H9 (cell line): Measurements from ENCODE around the gene PUS10. TPM values are rescaled to one million over a fixed set of nuclear protein-coding genes. Genes with fewer than 3 reads are reported as not detected.

Experiments used
- DNase-seq: peaks from one replicate; pipeline ENCODE4 v3.0.0-alpha.2; 2017
- H2AFZ ChIP-seq: one replicate; pipeline ENCODE4 v1.6.1; 2013; ENCODE audit warnings: mild to moderate bottlenecking, low read length, control low read depth, moderate library complexity
- H2AK5ac ChIP-seq: 2 replicates; pipeline ENCODE4 v1.6.1; 2013; ENCODE audit warnings: low read length, control low read depth, mixed read lengths; ENCODE audit not compliant: insufficient read length
- H2BK120ac ChIP-seq: one replicate; pipeline ENCODE4 v1.6.1; 2013; ENCODE audit warnings: low read depth, mild to moderate bottlenecking, low read length, control low read depth, inconsistent platforms; ENCODE audit not compliant: poor library complexity, severe bottlenecking
- H2BK12ac ChIP-seq: 2 replicates; pipeline ENCODE4 v1.6.1; 2013; ENCODE audit warnings: low read length, control low read depth, mixed read lengths, low read depth; ENCODE audit not compliant: insufficient read length
- H2BK15ac ChIP-seq: 2 replicates; pipeline ENCODE4 v1.6.1; 2013; ENCODE audit warnings: low read depth, low read length, control low read depth
- H2BK20ac ChIP-seq: one replicate; pipeline ENCODE4 v1.6.1; 2013; ENCODE audit warnings: low read depth, mild to moderate bottlenecking, low read length, control low read depth, inconsistent platforms; ENCODE audit not compliant: poor library complexity, severe bottlenecking
- H2BK5ac ChIP-seq: 2 replicates; pipeline ENCODE4 v1.6.1; 2013; ENCODE audit warnings: low read length, control low read depth, mixed read lengths; ENCODE audit not compliant: insufficient read length
- H3K14ac ChIP-seq: 2 replicates; pipeline ENCODE4 v1.6.1; 2013; ENCODE audit warnings: low read length, control low read depth; ENCODE audit not compliant: insufficient read depth
- H3K18ac ChIP-seq: 2 replicates; pipeline ENCODE4 v1.6.1; 2013; ENCODE audit warnings: low read depth, mild to moderate bottlenecking, mixed read lengths, low read length, control low read depth; ENCODE audit not compliant: insufficient read length
- H3K23ac ChIP-seq: 2 replicates; pipeline ENCODE4 v1.6.1; 2013; ENCODE audit warnings: low read length, control low read depth, mixed read lengths, low read depth; ENCODE audit not compliant: insufficient read length
- H3K23me2 ChIP-seq: 2 replicates; pipeline ENCODE4 v1.6.1; 2013; ENCODE audit warnings: low read depth, mild to moderate bottlenecking, mixed read lengths, low read length, control low read depth; ENCODE audit not compliant: insufficient read length, poor library complexity, severe bottlenecking
- H3K27ac ChIP-seq: 2 replicates; pipeline ENCODE4 v1.5.1; 2013; ENCODE audit warnings: low read length, control low read depth, mixed read lengths, low read depth; ENCODE audit not compliant: insufficient read length
- H3K27me3 ChIP-seq: 2 replicates; pipeline ENCODE4 v1.6.1; 2013; ENCODE audit warnings: low read length, control low read depth, inconsistent platforms; ENCODE audit not compliant: insufficient read depth
- H3K4ac ChIP-seq: 2 replicates; pipeline ENCODE4 v1.6.1; 2013; ENCODE audit warnings: low read depth, mild to moderate bottlenecking, control low read depth, inconsistent platforms, low read length, moderate library complexity
- H3K4me1 ChIP-seq: 2 replicates; pipeline ENCODE4 v1.6.1; 2013; ENCODE audit warnings: low read length, control low read depth, inconsistent platforms; ENCODE audit not compliant: insufficient read depth
- H3K4me2 ChIP-seq: 2 replicates; pipeline ENCODE4 v1.6.1; 2013; ENCODE audit warnings: low read length, control low read depth, mixed read lengths; ENCODE audit not compliant: insufficient read length, insufficient read depth
- H3K56ac ChIP-seq: 2 replicates; pipeline ENCODE4 v1.6.1; 2013; ENCODE audit warnings: low read depth, mild to moderate bottlenecking, mixed read lengths, low read length, control low read depth; ENCODE audit not compliant: insufficient read length
- H3K79me1 ChIP-seq: 2 replicates; pipeline ENCODE4 v1.6.1; 2013; ENCODE audit warnings: low read depth, mild to moderate bottlenecking, moderate library complexity, low read length, control low read depth, inconsistent platforms; ENCODE audit not compliant: insufficient read depth, poor library complexity, severe bottlenecking
- H3K79me2 ChIP-seq: 2 replicates; pipeline ENCODE4 v1.6.1; 2013; ENCODE audit warnings: low read length, control low read depth, inconsistent platforms; ENCODE audit not compliant: insufficient read depth
- H3K9ac ChIP-seq: 2 replicates; pipeline ENCODE4 v1.6.1; 2013; ENCODE audit warnings: low read length, control low read depth, mixed read lengths; ENCODE audit not compliant: insufficient read length; ENCODE audit errors: extremely low read depth
- H3K9me3 ChIP-seq: one replicate; pipeline ENCODE4 v1.6.1; 2013; ENCODE audit warnings: low read depth, low read length, inconsistent platforms; ENCODE audit not compliant: control insufficient read depth
- H3T11ph ChIP-seq: one replicate; pipeline ENCODE4 v1.6.1; 2013; ENCODE audit warnings: mild to moderate bottlenecking, low read length, control low read depth, inconsistent platforms
- H4K20me1 ChIP-seq: one replicate; pipeline ENCODE4 v1.6.1; 2013; ENCODE audit not compliant: control insufficient read depth, insufficient read length, insufficient read depth
- H4K5ac ChIP-seq: 2 replicates; pipeline ENCODE4 v1.6.1; 2013; ENCODE audit warnings: low read depth, mild to moderate bottlenecking, mixed read lengths, low read length, control low read depth; ENCODE audit not compliant: insufficient read length
- H4K8ac ChIP-seq: replicated peaks from 2 replicates; pipeline ENCODE4 v1.6.1; 2013; ENCODE audit warnings: low read length, control low read depth, mixed read lengths, low read depth; ENCODE audit not compliant: insufficient read length
- H4K91ac ChIP-seq: 2 replicates; pipeline ENCODE4 v1.6.1; 2013; ENCODE audit warnings: low read depth, mild to moderate bottlenecking, moderate library complexity, mixed read lengths, low read length, control low read depth; ENCODE audit not compliant: insufficient read length
- H3K27ac Mint-ChIP-seq, 3 experiments: 2 replicates in 2 of 3; 3 replicates in 1 of 3; pipeline ENCODE4 v1.8.0; 2020 to 2021; ENCODE audit warnings: mixed read lengths in 3 of 3, mild to moderate bottlenecking in 1 of 3, moderate library complexity in 1 of 3
- H3K27me3 Mint-ChIP-seq: 2 replicates; pipeline ENCODE4 v1.8.0; 2021; ENCODE audit warnings: low read depth, mild to moderate bottlenecking, moderate library complexity, mixed read lengths
- H3K36me3 Mint-ChIP-seq, 3 experiments: 2 replicates in 2 of 3; 3 replicates in 1 of 3; pipeline ENCODE4 v1.8.0; 2020 to 2021; ENCODE audit warnings: low read depth in 3 of 3, mixed read lengths in 3 of 3; ENCODE audit not compliant: insufficient read depth in 1 of 3
- H3K4me1 Mint-ChIP-seq, 2 experiments: 2 replicates each; pipeline ENCODE4 v1.8.0; 2020; ENCODE audit warnings: mixed read lengths in 2 of 2
- H3K4me3 Mint-ChIP-seq, 2 experiments: 2 replicates in 1 of 2; 3 replicates in 1 of 2; pipeline ENCODE4 v1.8.0; 2020 to 2021; ENCODE audit warnings: mild to moderate bottlenecking in 2 of 2, mixed read lengths in 2 of 2, moderate library complexity in 1 of 2
- H3K9me3 Mint-ChIP-seq, 2 experiments: 2 replicates in 1 of 2; 3 replicates in 1 of 2; pipeline ENCODE4 v1.8.0; 2020; ENCODE audit warnings: mild to moderate bottlenecking in 2 of 2, mixed read lengths in 2 of 2, moderate library complexity in 1 of 2
- total RNA-seq: library from RNA; stranded (reverse); gene quantifications from 2 replicates; pipeline ENCODE4 v1.2.1, GENCODE V29; 2021
- TF ChIP-seq, protein P1 (sequence below): fragments of 200-600 bp; sonication (generic); conservative IDR thresholded peaks from 3 replicates; pipeline ENCODE4 v1.8.0; 2021; ENCODE audit warnings: antibody characterized with exemption, mild to moderate bottlenecking

Gene PUS10
- total RNA-seq, 1 experiment from 2014 or later, result 2.3 TPM

- Histone ChIP-seq H2BK20ac (no peak overlapping the region), H3K4ac (no peak overlapping the region), H3K79me2 (no peaks in the 10 kb centered on the region), H2AK5ac (no peak overlapping the region), H3K9ac (no peak overlapping the region), H4K20me1 (no peaks in the 10 kb centered on the region), H2BK15ac (no peak overlapping the region), H2BK12ac (no peak overlapping the region), H3K56ac (no peak overlapping the region), H3K18ac (no peak overlapping the region), H4K8ac (no peak overlapping the region), H3T11ph (no peak overlapping the region), H3K9me3 (no peaks in the 10 kb centered on the region), H4K91ac (no peak overlapping the region), H3K27ac (no peak overlapping the region), H3K14ac (no peak overlapping the region), H3K4me1 (no peaks in the 10 kb centered on the region; the same call in 1 of the 2 replicates), H3K23ac (no peak overlapping the region), H2AFZ (no peak overlapping the region), H2BK120ac (no peak overlapping the region), H3K27me3 (no peaks in the 10 kb centered on the region), H4K5ac (no peak overlapping the region), H3K4me2 (no peak overlapping the region), H3K79me1 (no peaks in the 10 kb centered on the region), H3K23me2 (no peaks in the 10 kb centered on the region), H2BK5ac (no peak overlapping the region)
- Mint-ChIP-seq H3K27me3 (no peaks in the 10 kb centered on the region), H3K4me1 (peaks cover 3 to 9% of the 10 kb centered on the region in 2 experiments; a peak in 3 of 4 replicates), H3K9me3 (no peaks in the 10 kb centered on the region), H3K27ac (no peak overlapping the region), H3K36me3 (no peaks in the 10 kb centered on the region), H3K4me3 (no peak overlapping the region)
- TF ChIP-seq, protein P1, sequence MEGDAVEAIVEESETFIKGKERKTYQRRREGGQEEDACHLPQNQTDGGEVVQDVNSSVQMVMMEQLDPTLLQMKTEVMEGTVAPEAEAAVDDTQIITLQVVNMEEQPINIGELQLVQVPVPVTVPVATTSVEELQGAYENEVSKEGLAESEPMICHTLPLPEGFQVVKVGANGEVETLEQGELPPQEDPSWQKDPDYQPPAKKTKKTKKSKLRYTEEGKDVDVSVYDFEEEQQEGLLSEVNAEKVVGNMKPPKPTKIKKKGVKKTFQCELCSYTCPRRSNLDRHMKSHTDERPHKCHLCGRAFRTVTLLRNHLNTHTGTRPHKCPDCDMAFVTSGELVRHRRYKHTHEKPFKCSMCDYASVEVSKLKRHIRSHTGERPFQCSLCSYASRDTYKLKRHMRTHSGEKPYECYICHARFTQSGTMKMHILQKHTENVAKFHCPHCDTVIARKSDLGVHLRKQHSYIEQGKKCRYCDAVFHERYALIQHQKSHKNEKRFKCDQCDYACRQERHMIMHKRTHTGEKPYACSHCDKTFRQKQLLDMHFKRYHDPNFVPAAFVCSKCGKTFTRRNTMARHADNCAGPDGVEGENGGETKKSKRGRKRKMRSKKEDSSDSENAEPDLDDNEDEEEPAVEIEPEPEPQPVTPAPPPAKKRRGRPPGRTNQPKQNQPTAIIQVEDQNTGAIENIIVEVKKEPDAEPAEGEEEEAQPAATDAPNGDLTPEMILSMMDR, result no peak
- no peak for DNase-seq
Observed at GRCh38 chr2:60963190-60963589, 54.9 kb downstream of the PUS10 start.
